ENCODE data around the gene MEI1.

Gene MEI1

DNA sequence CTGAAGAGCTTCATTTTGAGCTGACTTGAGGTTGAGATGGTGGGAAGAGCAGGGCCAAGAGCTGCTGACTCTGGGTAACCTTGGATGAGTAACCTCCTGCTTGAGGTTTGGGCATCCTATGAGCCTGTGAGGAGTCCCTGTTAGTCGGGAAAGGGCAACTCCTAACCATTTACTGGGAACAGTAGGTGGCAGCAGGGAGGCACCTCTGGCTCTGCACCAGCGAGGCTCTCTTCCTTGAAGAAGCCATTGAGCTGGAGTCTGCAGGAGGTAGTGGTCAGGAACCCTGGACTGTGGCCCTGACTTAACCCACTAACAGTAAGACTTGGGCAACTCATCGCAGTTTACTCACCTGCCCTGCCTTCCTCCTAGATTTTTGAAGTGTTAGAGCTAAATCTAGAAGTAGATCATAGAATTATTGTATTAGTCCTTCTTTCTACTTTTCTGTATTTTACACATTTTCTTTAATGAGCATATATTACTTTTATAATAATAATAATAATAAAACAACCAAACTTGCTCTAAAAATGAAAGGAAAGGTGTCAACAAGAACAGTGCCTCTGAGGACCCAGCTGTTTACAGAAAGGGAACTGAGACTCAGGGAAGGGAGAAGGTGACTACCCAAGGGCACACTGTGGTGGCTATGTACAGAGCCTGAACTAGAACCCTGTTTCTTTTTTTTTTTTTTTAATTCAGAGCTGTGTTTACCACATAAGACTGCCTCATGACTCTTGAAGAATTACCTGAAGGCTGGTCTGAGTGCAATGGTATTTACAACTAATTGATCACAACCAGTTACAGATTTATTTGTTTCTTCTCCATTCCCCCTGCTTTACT lies 47.5 kb downstream of the MEI1 start:
- no peak for DNase-seq

GRCh38 chr22:41752011-41752970 lies 53.0 kb downstream of the MEI1 start:
- no peak for DNase-seq

GRCh38 chr22:41753984-41754383 lies 54.7 kb downstream of the MEI1 start:
- no peak for DNase-seq

DNA sequence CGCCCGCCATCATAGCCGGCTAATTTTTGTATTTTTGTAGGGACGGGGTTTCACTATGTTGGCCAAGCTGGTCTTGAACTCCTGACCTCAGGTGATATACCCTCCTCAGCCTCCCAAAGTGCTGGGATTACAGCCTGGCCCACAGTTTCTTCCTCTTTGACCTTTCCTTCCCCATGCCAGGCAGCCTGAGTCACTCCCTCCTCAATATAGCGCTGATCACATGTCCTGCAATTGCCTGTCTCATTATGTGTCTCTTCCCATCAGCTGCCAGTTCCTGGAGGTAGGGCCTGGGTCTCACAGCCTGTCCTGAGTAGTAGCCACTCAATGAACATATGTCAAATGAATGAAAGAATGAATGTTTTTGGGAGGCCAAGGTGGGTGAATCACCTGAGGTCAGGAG lies 58.2 kb downstream of the MEI1 start:
- DNase-seq = no peak

GRCh38 chr22:41758231-41758630 lies 58.9 kb downstream of the MEI1 start:
- DNase-seq = no peak

- DNase-seq = no peak
These were observed 63.9 kb downstream of the MEI1 start for GRCh38 chr22:41762980-41763779.

DNA sequence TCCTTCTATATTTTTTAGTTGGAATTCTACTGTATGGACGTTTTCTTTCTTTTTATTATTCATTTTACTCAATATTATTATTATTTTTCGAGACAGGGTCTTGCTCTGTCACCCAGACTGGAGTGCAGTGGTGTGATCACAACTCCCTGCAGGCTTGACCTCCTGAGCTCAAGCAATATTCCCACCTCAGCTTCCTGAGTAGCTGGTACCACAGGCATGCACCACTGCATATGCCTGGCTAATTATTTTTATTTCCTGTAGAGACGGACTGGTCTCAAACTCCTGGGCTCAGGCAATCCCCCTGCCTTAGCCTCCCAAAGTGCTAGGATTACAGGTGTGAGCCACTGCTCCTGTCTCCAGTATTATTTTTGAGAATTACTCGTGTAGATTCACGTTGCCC lies 67.2 kb downstream of the MEI1 start:
- DNase-seq = no peak

- DNase-seq = no peak
These were observed 69.1 kb downstream of the MEI1 start for GRCh38 chr22:41768430-41768829.

DNA sequence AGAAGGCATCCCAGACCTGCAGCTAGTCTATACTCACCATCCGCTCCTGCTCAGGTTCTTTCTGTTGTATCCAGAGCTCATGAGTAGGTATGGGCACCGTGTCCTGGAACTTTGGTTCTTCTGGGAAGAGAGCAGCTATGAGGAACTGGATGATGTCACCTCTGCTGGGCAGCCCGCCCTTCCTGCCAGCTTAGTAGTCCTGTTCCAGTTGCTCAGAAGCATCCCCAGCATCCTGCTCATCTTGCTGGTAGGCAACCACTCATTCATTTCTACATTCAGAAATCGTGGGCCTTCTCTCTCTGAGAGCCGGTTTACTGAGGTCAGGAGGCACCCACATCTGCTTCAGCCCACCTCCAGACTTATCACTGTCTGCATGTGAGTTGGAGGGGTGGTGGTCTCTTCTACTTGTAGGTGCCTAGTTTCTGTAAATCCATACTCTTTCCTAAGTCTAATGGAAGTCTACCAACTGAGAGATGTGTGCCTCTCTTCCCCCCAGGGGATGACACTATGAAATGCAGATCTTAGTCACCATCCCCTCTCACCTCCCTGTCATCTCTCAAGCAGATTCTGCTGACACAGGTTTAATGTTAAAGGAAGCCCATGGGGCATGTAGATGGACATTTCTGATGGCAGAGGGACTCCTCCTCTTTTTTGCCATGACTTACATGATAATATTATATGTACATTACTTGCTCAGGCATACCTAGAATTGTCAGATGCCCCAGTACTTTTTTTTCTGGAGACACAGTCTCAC lies 71.6 kb downstream of the MEI1 start:
- DNase-seq = no peak

GRCh38 chr22:41772198-41772597 lies 72.9 kb downstream of the MEI1 start:
- no peak for DNase-seq

DNA sequence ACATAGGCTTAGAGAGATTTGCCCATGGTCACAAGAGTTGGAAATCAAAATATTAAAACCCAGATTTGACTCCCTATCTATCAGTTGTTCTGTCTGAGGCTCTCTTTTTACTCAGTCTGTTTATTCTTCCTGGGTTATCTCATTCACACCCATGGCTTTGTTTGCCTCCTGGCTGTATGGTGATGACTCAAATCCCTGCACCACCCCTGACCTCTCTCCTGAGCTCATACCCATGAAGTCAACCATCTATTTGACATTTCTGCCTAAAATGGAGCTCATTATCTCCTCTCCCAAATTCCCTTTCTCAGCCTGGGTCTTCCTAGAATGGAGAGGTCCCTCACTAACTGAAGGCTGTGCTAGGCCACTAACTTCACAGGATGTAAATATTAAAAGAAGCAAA lies 73.3 kb downstream of the MEI1 start:
- DNase-seq = no peak

- DNase-seq = no peak
These were observed 76.0 kb downstream of the MEI1 start for GRCh38 chr22:41775338-41775737.

DNA sequence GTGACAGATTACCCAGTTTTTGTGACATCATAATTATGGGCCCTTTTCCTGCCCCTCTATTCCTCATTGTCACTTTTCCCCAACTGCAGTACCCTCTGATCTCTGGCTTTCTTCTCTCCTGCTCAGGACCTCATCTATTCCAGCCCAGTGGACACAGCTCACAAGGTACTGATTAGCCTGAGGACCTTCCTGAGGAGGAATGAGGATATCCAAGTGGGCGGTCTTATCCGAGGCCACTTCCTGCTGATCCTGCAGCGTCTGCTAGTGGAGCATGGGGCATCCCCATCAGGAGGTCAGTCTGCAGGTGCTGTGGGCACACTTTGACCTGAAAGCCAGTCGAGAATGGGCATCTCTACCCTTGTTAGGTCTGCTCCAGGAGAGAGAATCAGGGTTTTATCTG lies 76.7 kb downstream of the MEI1 start:
- DNase-seq = no peak

DNA sequence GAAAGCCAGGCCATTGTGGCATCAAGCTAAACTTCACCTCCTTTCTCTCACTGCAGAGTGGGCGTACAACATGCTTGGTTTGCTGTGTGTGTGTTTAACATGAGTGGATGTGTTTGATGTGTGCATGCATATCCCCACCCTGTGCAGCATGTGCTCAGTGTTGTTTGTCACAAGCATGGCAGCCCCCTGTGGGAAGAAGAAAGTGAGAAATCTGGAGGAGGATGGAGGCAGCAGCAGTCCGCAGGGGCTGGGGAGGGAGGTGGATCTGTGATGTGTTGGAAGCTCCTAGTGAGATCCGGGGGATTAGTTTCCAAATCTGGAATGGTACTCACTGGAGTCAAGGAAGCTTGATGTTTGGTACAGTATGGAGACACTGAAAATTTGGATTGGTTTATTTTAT lies 77.1 kb downstream of the MEI1 start:
- no peak for DNase-seq

GRCh38 chr22:41777749-41778425 lies 78.6 kb downstream of the MEI1 start:
- no peak for DNase-seq

- DNase-seq = no peak
These were observed 80.7 kb downstream of the MEI1 start for GRCh38 chr22:41779929-41780505.

GRCh38 chr22:41780746-41781505 lies 81.6 kb downstream of the MEI1 start:
- no peak for DNase-seq

DNA sequence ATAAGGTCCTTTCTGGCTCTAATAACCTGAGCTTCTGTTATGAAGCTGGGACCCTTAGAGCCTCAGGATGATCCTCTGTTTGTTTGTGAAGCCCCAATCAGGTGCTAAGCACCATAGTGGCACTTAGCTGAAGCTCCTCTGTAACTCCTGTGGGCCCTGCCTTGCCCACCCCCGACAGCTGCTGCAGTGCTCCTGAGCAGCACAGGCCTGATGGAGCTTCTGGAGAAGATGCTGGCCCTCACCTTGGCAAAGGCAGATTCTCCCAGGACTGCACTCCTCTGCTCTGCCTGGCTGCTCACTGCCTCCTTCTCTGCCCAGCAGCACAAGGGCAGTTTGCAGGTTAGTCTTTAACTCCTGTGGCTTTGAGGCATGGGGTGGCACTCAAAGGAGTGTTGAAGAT lies 82.2 kb downstream of the MEI1 start:
- DNase-seq = no peak

GRCh38 chr22:41782316-41782715 lies 83.0 kb downstream of the MEI1 start:
- DNase-seq = no peak

- no peak for DNase-seq
These were observed 83.4 kb downstream of the MEI1 start for GRCh38 chr22:41782751-41783150.

GRCh38 chr22:41787331-41787730 lies 88.0 kb downstream of the MEI1 start:
- peak; percentile 98 for DNase-seq

Data from NCI-H524 treated with DMSO at 0.1 percent for 48 hours (cell line).